HG03469 (cell line): Measurements from ENCODE around the gene EIPR1.
"Not testable (repeated sequence)": the region's sequence is repeated elsewhere in the genome, so short reads cannot be mapped to it uniquely, and the experiment has no call there.

Experiments
- ATAC-seq: cut with Tn5 transposase; IDR thresholded peaks from one replicate; pipeline ENCODE4 v1.9.1; 2021; ENCODE audit warnings: mild to moderate bottlenecking, moderate library complexity, moderate number of reproducible peaks; ENCODE audit not compliant: unreplicated experiment

The EIPR1 gene

GRCh38 chr2:3182848-3183247 is 194.8 kb downstream of the EIPR1 start:
- ATAC-seq: no peak

DNA sequence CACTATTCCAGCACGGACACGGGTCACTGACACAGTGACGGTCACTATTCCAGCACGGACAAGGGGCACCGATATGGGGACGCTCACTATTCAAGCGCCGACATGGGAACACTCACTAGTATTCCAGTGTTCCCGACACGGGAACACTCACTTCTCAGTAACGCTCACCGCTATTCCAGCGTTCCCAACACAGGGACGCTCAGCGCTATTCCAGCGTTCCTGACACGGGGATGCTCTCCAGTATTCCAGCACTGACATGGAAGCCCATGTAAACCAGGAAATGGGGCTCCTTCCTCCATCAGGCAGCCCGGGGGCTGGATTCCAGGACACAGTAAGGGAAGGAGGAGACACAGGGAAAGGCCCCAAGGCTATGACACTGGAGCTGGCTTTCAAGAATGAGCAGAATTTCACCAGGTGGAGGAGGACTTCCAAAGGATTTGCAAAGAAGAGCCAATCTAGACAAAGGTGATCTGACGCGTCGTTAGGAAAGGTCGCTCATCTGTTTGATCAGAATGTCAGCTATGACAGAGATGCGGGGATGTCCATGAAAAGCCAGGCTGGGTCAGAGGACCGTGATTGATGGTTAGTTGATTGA is 196.1 kb downstream of the EIPR1 start:
- ATAC-seq: no peak

DNA sequence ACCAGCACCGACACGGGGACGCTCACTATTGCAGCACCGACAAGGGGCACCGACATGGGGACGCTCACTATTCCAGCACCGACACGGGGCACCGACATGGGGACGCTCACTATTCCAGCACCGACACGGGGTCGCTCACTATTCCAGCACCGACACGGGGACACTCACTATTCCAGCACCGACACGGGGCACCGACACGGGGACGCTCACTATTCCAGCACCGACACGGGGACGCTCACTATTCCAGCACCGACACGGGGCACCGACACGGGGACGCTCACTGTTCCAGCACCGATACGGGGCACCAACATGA is 196.8 kb downstream of the EIPR1 start:
- not testable (repeated sequence) for ATAC-seq

GRCh38 chr2:3180082-3180908 is 197.3 kb downstream of the EIPR1 start:
- ATAC-seq: no peak

GRCh38 chr2:3179626-3180025 is 198.0 kb downstream of the EIPR1 start:
- no peak for ATAC-seq

- no peak for ATAC-seq
Observed at GRCh38 chr2:3179208-3179607, 198.4 kb downstream of the EIPR1 start.

DNA sequence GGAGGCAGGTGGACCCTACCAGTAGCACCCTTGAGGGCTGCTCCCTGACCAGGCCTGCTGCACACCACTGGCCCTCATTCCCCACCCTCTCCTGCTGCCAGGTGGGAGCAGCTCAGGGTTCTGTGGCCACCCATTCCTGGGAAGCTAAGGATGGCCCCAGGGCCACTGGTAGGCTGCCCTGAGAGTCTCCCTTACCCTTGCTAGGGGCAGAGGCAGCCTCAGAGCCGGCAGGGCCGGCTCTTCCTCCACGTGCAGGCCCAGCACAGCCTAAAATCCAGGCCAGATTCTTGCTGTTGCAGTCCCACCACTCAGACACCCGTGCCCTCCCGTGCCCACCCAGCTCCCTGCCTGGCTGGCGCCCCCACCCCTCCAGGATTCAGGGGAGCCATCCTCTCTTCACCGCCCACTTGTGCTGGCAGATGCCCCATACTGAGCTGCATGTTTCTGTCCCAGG is 199.0 kb downstream of the EIPR1 start:
- no peak for ATAC-seq

- no peak for ATAC-seq
Observed at GRCh38 chr2:3177891-3178577, 199.6 kb downstream of the EIPR1 start.

DNA sequence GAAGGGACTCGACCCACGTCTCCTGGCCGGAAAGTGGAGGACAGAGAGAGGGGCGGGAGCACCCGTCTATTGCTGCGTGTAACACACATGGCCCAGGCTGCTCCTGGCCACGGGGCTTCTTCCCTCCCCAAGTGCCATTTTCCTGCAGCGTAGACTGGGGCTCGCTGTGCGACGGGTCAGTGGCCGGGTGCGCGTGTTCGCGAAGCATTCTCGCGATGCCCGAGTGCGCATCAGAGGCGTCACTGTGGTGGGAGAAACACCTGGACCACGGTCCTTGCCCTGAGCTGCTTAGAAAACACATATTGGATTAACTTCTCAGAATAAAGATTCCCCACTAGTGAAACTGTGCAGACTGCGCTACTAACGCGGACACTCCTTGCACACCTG is 200.8 kb downstream of the EIPR1 start:
- no peak for ATAC-seq

DNA sequence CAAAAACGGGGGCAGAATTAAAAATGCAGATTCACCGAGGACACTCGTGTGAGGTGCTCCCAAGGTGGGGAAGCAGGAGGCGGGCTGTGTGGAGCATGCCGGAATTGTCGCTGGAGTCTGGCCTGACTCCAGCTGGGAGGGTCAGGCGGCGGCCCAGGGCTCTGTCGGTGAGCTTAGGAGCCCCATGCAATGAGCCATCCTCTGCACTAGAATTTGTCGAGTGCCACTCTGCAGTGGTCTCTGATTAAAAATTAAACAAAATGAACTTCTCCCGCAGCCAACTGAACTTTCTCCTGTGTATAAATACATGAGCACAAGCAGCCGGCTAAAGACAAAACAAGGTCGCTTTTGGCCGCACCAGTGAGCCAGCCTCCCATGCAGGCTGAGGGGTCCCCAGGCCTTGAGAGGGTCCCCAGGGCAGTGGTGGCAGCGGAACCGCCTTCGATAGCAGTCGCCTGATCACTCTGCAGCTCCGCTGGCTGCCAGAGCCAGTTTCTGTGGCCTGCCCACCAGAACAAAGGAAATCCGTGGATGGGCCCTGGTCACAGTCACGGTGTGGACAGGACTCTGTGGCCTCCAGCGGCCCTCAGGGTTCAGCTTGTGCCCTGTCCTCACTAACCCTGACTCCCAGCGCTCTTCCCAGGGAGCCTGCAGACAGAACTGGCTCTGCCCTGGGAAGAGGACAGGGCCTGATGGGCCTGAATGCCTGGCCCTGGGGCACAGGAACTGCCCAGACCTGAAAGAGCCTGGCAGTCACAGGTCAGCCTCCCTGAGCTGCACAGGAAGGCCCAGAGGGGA is 201.3 kb downstream of the EIPR1 start:
- no peak for ATAC-seq

GRCh38 chr2:3175568-3175955 is 202.1 kb downstream of the EIPR1 start:
- ATAC-seq: no peak

GRCh38 chr2:3174626-3175567 is 202.7 kb downstream of the EIPR1 start:
- no peak for ATAC-seq

- ATAC-seq: no peak
Observed at GRCh38 chr2:3173031-3173430, 204.6 kb downstream of the EIPR1 start.

- ATAC-seq: no peak
Observed at GRCh38 chr2:3172265-3172935, 205.2 kb downstream of the EIPR1 start.

DNA sequence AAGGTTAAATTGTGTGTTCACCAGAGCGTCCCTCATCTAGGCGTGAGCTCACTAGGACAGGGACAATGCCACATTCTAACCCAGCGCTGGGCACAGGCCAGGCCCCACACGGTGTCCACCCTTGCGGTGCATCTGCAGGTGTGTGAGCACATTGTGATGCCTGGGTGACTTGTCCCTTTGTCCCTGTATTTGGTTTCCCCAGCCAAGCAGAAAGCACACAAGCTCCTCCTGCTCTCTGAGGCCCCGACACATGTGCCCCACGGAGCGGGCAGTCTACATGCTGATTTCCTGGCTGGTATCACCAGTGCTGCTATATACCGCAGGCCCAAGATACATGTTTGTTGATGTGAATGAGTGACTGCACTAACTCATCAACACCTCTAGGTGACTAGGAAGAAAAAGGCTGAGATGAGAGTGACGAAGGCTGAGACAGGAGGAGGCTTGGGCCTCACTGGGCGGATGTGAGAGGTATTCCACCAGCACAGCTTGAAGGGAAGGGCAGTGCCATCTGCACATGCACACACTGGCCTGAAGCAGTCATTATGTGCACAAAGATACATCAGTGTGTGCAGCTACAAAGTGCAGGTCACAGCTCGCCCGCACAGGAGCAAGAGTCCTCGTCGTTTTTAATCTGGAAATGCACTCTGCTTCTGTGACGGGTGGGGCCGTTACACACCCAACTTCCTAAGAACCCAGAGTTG is 205.9 kb downstream of the EIPR1 start:
- ATAC-seq: no peak

- ATAC-seq: no peak
Observed at GRCh38 chr2:3170792-3171455, 206.7 kb downstream of the EIPR1 start.

- ATAC-seq: no peak
Observed at GRCh38 chr2:3169106-3169870, 208.3 kb downstream of the EIPR1 start.
